HK-2 (cell line): Measurements from ENCODE around the gene C17orf67.

Experiments
- DNase-seq: peaks from one replicate; pipeline ENCODE4 v3.0.0-alpha.2; 2018; ENCODE audit not compliant: unreplicated experiment

C17orf67 gene, protein sequence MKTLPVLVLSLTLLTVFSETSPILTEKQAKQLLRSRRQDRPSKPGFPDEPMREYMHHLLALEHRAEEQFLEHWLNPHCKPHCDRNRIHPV

GRCh38 chr17:56833809-56834379, at the start of gene C17orf67, which contains the start of gene DGKE:
C17orf67 (minus strand) TSS chr17:56833920; CDS start chr17:56815810, 18,110 bp downstream.
DGKE (plus strand) TSS chr17:56834151; CDS start chr17:56834796, 645 bp downstream.
- peak; percentile 99 for DNase-seq

GRCh38 chr17:56881685-56882295, 48.1 kb upstream of the C17orf67 start:
- no peak for DNase-seq

DNA sequence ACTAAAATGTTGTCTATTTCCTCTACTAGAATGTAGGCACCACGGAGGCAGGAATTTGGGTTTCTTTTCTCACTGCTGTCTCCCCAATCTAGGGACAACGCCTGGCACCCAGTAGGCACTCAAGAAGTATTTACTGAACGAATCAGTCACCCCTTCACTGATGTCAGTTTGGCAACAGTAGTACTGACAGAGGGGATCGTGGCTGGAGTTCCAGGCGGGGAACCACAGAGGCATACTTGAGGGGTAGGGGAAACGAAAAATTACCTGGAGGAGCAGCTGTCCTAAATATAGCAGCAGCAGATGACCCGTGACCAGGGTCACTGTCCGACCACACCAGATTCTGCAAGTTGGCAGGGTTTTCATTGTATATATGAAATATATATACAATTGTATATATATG, 46.9 kb upstream of the C17orf67 start:
- no peak for DNase-seq

- no peak for DNase-seq
Measured at GRCh38 chr17:56880133-56880532, 46.4 kb upstream of the C17orf67 start.

GRCh38 chr17:56879280-56879679, 45.6 kb upstream of the C17orf67 start:
- no peak for DNase-seq

GRCh38 chr17:56876766-56877179, 43.1 kb upstream of the C17orf67 start:
- no peak for DNase-seq

GRCh38 chr17:56870081-56870651, 36.4 kb upstream of the C17orf67 start:
- no peak for DNase-seq

DNA sequence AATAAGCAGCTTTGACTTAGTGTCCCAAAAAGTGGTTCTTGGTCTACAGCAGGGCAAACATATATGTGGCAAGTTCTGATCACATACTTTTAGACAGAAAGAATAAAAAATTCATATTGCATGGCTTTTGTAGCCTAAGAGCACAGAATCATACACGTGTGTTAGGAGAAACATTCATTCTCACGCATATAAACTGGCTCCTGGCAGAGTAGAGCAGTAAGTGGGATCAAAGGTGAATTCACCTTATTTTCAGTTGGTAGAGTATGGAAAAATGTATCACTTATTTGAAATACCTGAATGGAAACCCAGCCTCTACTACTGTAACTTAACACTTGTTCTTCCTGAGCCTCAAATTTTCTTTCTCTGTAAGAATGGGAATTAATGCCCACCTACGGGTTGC, 35.0 kb upstream of the C17orf67 start:
- DNase-seq = no peak

DNA sequence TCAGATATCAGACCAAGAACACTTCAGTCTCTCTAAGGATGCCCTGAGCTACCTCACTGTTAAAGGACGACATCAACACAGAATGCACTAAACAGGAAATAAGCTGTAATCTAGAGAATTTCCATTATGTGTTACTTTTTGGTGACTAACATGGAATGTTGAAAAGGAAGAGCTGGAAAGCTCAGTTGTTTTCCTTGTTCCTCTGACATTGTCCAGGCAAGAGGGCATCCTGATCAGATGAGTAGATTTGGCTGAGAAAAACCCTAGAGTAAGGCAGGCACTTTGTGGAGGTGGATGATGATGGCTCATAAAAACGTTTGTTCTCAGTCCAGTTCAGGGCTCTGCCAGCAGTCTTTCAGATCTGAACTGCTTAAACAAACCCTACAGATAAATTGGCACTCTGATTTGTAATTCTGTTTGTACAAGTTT, 34.2 kb upstream of the C17orf67 start:
- no peak for DNase-seq

DNA sequence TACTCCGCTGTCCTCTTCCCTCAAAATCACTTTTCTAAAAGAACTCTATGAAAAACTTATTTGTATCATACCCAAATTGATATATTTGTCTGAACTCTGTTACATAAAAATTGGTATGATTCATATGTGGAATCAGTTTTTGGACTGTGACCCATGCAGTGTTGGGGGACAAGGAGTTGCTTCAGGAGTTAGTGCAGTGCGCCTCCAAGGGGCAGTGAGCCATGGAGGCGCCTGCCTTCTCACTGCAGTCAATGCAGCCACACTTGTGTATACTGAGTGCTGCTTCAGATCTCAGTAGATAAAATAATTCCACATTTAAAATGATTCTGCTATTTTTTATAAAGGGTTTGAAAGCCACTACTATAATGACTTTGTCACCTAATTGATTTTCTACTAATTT, 32.8 kb upstream of the C17orf67 start:
- no peak for DNase-seq

DNA sequence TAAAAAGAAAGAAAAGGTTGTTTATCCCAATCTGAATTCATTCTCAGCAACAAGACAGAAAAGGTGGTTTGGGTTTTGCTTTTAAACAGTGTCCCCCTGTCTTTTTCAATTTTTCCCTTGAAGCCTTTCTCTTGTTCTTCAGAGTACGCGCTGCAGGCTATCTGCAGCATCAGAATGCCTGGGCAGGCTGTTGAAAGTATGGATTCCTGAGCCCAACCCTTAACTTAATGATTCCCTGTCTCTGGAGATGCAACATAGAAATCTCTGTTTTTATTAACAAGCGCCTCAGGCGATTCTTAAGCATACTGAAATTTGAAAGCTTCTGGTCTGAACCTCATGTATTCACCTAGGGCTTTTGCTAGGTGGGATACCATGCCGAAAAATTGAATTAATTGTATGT, 32.4 kb upstream of the C17orf67 start:
- DNase-seq = no peak

DNA sequence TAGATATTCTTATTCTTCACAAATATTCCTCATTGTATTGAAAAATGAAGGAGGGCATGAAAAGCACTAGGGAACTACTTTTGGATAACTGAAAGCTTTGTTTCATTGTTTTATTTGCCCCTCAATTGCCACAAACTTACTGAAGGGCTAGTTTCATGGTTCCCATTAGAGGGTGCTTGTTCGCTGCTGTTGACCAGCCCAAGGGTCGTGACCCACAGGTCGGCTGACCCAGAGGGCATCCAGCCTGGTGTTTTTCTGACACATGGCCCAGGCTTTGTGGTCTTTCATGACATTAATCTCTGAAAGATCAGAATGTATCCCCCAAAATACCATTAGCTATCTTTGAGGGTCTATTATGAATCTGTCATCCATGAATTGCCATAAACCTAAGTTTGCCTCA, 30.3 kb upstream of the C17orf67 start:
- DNase-seq = no peak

DNA sequence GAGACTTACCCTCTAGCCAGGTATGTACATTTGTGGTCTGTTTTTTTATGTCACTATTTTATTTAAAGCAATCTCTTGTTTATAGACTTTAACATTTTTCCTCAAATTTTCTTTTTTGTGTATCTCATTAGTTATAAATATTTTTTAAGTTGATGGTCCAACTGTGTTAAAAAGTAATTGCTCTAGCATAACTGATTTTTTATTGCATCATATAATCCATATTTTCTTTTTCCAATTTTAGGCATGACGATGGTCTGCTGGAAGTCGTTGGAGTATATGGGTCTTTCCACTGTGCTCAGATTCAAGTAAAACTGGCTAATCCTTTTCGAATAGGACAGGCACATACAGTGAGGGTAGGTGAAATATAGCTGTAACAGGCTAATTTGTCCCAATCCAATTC, 28.2 kb upstream of the C17orf67 start:
- DNase-seq = no peak

DNA sequence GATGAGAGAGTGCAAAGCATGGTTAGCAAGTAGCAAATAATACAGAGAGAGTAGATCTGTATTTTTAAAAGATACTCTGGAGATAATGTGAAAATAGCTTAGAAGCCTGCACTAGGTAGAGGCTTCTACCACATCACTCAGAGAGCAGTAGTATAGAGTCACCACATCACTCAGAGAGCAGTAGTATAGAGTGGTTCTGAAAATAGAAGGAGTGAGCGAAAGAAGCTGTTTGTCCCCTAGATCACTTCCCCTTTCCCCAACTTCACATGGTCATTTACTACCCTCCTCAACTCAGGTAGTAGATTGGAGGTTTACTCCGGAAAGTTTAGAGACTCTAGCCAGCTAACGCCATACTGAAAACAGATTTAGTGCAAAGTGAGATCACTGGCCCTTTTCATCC, 17.3 kb upstream of the C17orf67 start:
- no peak for DNase-seq

DNA sequence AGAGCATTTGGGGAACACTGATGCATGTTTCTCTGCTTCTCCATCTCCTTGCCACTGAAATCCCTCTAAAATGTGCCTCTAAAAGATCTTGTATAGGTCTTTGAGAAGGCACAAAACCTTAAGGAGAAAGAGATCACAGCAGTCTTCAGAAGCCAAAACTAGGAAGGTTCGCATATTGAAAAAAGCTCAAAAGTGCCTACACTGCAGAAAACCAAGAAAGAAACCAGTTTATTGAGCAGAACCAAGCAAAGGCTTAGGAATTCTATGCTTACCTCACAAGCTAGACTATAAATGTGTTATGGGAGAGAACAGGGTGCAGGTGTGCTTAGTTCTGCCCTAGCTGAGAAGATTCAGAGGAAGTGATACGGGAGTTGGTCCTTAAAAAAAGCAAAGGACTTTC, 16.9 kb upstream of the C17orf67 start:
- DNase-seq = no peak

DNA sequence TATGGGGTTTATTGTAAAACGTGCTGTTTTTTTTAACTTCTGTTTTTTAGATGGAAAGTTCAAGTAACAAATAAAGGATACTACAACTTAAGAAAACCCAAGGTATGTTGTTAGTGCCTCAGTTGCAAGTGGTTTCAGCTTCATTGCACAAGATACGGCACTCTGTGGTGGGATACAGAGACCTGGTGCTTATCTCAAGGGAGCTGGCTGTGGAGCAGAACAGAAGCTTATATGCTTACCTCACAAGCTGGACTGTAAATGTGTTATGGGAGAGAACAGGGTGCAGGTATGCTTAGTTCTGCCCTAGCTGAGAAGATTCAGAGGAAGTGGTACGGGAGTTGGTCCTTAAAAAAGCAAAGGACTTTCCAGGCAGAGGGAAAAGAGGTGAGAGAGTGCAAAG, 15.4 kb upstream of the C17orf67 start:
- no peak for DNase-seq

DNA sequence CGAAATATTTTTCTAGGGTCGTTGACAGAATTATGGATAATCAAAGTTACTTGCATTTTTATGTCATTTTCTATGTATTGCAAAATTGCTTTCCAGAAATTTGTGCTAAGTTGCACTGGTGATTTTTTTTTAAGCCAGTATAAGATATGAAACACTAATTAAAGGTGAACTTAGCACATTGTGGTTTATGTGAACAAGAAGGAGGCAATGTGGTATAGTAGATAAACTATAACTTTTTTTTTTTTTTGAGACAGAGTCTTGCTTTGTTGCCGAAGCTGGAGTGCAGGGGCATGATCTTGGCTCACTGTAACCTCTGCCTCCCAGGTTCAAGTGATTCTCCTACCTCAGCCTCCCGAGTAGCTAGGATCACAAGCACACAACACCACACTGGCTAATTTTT, 13.4 kb upstream of the C17orf67 start:
- no peak for DNase-seq

DNA sequence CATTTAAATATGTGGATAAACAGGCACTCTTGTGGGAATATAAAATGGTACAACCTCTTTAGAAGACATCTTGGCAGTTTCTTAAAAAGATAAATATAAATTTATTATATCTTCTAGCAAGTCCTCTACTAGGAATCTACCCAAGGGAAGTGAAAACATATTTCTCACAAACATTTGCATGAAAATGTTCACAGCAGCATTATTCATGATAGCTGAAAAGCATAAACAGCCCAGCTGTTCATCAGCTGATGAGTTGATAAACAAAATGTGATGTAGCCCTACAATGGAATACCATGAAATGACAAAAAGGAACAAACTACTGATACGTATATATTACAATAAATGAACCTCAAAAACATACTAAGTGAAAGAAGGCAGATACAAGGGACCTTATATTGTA, 12.2 kb upstream of the C17orf67 start:
- DNase-seq = no peak

GRCh38 chr17:56842577-56842976, 8.9 kb upstream of the C17orf67 start:
- no peak for DNase-seq

DNA sequence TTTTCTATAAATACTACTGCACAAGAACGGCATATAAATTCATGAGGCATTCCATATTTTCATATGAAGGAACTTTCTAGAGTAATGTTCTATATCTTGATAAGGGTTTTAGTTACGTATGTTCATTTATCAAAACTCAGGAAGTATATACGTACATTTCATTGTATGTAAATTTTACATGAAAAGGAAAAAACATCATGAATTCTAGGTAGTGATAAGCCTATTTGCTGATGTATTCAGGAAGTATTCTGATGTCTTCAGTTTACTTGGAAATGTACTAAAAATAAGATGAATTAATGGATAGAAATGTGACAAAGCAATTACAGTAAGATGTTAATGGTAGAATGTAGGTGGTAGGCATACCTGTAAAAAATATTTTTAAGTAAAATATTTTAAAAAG, 5.0 kb upstream of the C17orf67 start:
- no peak for DNase-seq

DNA sequence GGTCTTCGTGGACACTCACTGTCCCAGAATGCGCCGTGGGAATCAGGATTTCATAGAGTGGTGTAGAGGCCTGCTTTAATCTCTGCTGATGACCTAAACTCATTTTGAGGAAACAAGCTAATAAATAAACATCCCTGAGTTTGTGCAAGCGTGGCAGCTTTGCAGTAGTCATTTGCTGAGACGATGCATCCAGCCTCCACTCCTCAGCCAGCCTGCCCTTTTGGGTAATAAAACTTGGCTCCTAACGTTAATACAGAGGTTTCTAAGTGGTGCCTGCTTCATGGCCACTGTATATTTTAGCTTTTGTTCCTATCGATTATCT, 1.5 kb upstream of the C17orf67 start:
- DNase-seq = no peak

- DNase-seq = peak; percentile 62
Measured at GRCh38 chr17:56834380-56835263, 902 bp upstream of the C17orf67 start.
